ENCODE data around the gene OVCH2. TPM values are rescaled to one million over a fixed set of nuclear protein-coding genes. Genes with fewer than 3 reads are reported as not detected.

OVCH2 gene
- total RNA-seq, 1 donor = not detected

Other genes starting within 250 kb of the OVCH2 start
- gene OLFML1, start 221.0 kb downstream of the OVCH2 start, total RNA-seq = not detected
- 28.9 TPM for gene PPFIBP2, start 192.5 kb downstream of the OVCH2 start, total RNA-seq
- 1.5 TPM for gene CYB5R2, start 33.0 kb downstream of the OVCH2 start, total RNA-seq
- not detected for gene OR5P2, start 90.5 kb upstream of the OVCH2 start, total RNA-seq
- gene OR5P3, start 124.4 kb upstream of the OVCH2 start, total RNA-seq = not detected
- not detected for gene OR10A6, start 224.8 kb upstream of the OVCH2 start, total RNA-seq
- gene OR10A3, start 235.2 kb upstream of the OVCH2 start, total RNA-seq = not detected

Measured in mononuclear cell (primary cell).